Psoas muscle (tissue), 8 donors: ENCODE results near the gene CENATAC. TPM values are rescaled to one million over a fixed set of nuclear protein-coding genes. Genes with fewer than 3 reads are reported as not detected.
"Not testable (repeated sequence)": the region's sequence is repeated elsewhere in the genome, so short reads cannot be mapped to it uniquely, and the experiment has no call there.

ENCODE experiments used
- ATAC-seq, 4 donors: fragments of 200-7000 bp; cut with Tn5 transposase; one replicate each; pipeline ENCODE4 v1.9.1; 2020; ENCODE audit warnings: moderate library complexity in 3 of 4, mild to moderate bottlenecking in 2 of 4
- DNase-seq, 2 donors: peaks; one replicate each; pipeline ENCODE4 v3.0.0-alpha.2; 2020
- H3K27ac ChIP-seq: fragments of 200-600 bp; one replicate; pipeline ENCODE4 v1.8.0; 2022
- H3K27me3 ChIP-seq, 3 donors: fragments of 200-600 bp in 1 of 3; one replicate each; pipeline versions ENCODE4 v1.6.1 to v1.8.0; 2013 to 2022; ENCODE audit warnings: low read length in 2 of 3, mild to moderate bottlenecking in 2 of 3, moderate library complexity in 1 of 3; ENCODE audit not compliant: insufficient read depth in 3 of 3
- H3K36me3 ChIP-seq, 2 donors: fragments of 200-600 bp in 1 of 2; one replicate each; pipeline versions ENCODE4 v1.6.1 to v1.8.0; 2013 to 2022; ENCODE audit warnings: low read depth in 1 of 2, mild to moderate bottlenecking in 1 of 2, moderate library complexity in 1 of 2; ENCODE audit not compliant: insufficient read depth in 1 of 2
- H3K4me1 ChIP-seq: fragments of 200-600 bp; one replicate; pipeline ENCODE4 v1.8.0; 2022
- H3K4me3 ChIP-seq: fragments of 200-600 bp; one replicate; pipeline ENCODE4 v1.8.0; 2022; ENCODE audit warnings: mild to moderate bottlenecking
- H3K9me3 ChIP-seq: fragments of 200-600 bp; one replicate; pipeline ENCODE4 v1.8.0; 2022
- CTCF ChIP-seq: fragments of 200-600 bp; IDR thresholded peaks from one replicate; pipeline ENCODE4 v1.8.0; 2022; ENCODE audit warnings: antibody characterized with exemption
- WGBS, 3 donors: extraction: QIAGEN DNeasy Blood & Tissue Kit; methylation state at CpG; one replicate each; pipeline versions ENCODE4 v1.1.6 to v1.1.7; 2013; 5-methylcytosine and 5-hydroxymethylcytosine counted together
- intact Hi-C, 2 donors: fragments of 100-400 bp; cut with DNase I; formaldehyde crosslinking; loops; one replicate each; pipeline versions ENCODE4 v1.11.0 to v1.14.2; 2022
- polyA plus RNA-seq, 3 donors: library from polyadenylated mRNA; stranded (reverse); fragments of 200-250 nt; gene quantifications; one replicate each; pipeline ENCODE4 v1.2.3, GENCODE V29; 2013
- total RNA-seq, 4 donors: library from RNA; stranded (reverse); fragmentation: NEBNext Ultra II Directional in 2 of 4; extraction: Animal tissue kit (Norgen Biotek cat#: 25700) in 2 of 4; gene quantifications; one replicate each; pipeline versions ENCODE4 v1.2.1 to v1.2.4, GENCODE V29; 2021 to 2023
- donor health status: healthy with polysubstance abuse.
- donor health status: DM: no; HTN: no; CAD: no; lungs with moderate emphysema.
- donor health status: Bipolar disorder and iron deficiency.
- donor health status: healthy.
- donor health status: DM: yes; HTN: yes; CAD: no.
- donor health status: DM: no; HTN: no; CAD: no.
- donor health status: DM: no; HTN: no; CAD: no.
- donor health status: DM: yes; HTN: yes; CAD: no.

Gene CENATAC
- total and polyA plus RNA-seq, 7 donors = 5.4 to 23.5 (median 10.1) TPM

DNA sequence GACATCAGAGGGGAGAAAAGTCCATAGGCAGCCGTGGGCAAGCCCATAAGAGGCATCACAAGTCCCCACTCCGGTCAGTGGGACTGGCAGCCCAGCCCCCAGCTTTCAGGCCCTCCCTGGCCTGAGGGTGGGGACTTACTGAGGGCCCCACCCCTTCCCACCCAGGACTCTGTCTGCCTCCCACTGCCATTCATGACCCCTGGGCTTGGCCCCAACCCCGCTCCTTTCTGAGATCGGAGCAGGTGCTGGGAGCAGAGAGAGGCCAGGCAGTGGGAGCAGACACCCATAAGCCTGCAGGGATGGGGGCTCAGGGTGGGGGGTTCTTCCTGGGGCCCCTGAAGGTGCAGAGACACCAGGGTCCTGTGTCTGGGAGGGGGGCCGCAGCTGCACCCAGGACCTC, 36.7 kb upstream of the CENATAC start:
- ATAC-seq = no peak
- intact Hi-C loops = no loop called here
- Histone ChIP-seq H3K4me1 (no peaks in the 10 kb centered on the region), H3K27ac (no peak overlapping the region), H3K27me3 (no peaks in the 10 kb centered on the region), H3K4me3 (no peak overlapping the region), H3K36me3 (no peaks in the 10 kb centered on the region), H3K9me3 (no peaks in the 10 kb centered on the region)
- DNase-seq = no peak
- 73 to 85% (median 75%) methylated on average over 4 to 5 of the region's 5 CpGs for WGBS, 3 donors
- no peak for TF ChIP-seq CTCF

- no peak overlapping the region for H3K27ac ChIP-seq
- ATAC-seq (no peak), DNase-seq (no peak)
- H3K27me3 ChIP-seq = no peaks in the 10 kb centered on the region
- no peak for TF ChIP-seq CTCF
- no peaks in the 10 kb centered on the region for H3K4me1 ChIP-seq
- H3K9me3 ChIP-seq = no peaks in the 10 kb centered on the region
- WGBS, 3 donors = 28 to 38% (median 33%) methylated on average over 11 of the region's 11 CpGs
- no peaks in the 10 kb centered on the region for H3K36me3 ChIP-seq
- H3K4me3 ChIP-seq = no peak overlapping the region
- intact Hi-C loops = no loop called here
Measured at GRCh38 chr11:118961591-118961990, 36.3 kb upstream of the CENATAC start.

DNA sequence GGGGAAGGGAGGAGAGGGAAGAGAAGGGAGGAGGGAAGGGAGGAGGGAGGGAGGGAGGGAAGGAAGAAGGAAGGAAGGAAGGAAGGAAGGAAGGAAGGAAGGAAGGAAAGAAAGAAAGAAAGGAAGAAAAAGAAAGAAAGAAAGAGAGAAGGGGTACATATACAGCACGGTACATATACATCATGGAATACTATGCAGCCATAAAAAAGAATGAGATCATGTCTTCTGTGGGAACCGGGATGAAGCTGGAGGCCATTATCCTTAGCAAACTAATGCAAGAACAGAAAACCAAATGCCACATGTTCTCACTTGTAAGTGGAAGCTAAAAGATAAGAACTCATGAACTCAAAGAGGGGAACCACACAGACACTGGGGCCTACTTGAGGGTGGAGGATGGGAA, 28.4 kb upstream of the CENATAC start:
- H3K9me3 ChIP-seq, H3K4me3 ChIP-seq, H3K36me3 ChIP-seq, H3K27ac ChIP-seq, ATAC-seq, intact Hi-C loops, H3K4me1 ChIP-seq, DNase-seq: not testable (repeated sequence)
- WGBS, 3 donors = 88 to 97% (median 90%) methylated on average over 2 of the region's 2 CpGs
- peaks cover 0 to 14% (median 6%) of the 10 kb centered on the region in 3 donors for H3K27me3 ChIP-seq

DNA sequence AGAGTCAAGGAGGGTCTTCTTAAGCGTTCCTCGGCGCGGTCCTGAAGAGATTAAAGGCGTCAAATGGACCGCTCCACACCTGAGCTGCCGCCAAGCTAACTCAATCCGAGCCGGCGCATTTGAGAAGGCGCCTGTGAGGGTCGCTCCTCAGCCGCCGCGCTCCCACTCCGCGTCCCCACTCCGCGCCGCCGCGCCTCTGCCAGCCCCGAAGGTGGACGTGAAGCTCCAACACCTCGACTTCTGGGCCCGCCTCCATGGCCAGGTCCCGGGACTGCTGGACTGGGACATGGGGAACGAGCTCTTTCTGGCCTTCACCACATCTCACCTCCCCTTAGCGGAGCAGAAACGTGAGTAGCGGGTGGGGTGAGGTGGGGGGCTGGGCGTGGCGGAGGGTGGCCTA, 26.3 kb upstream of the CENATAC start, which contains the start of gene FOXR1:
Gene FOXR1 (plus strand): TSS at position 116 of the 400 bp plus-strand sequence. CDS start 171 bp downstream, at position 287.
- no peak within 1 kb of the TSS for H3K4me3 ChIP-seq
- no peaks in the 10 kb centered on the region for H3K36me3 ChIP-seq
- TF ChIP-seq CTCF = no peak
- no peak within 1 kb of the TSS for H3K27ac ChIP-seq
- no peak for ATAC-seq
- intact Hi-C loops = loop anchor here in 1 of 2 donors (5.0 kb wide), 1 partner anchor 34 kb away; no protein-coding TSS in a partner anchor
- no peaks in the 10 kb centered on the region for H3K9me3 ChIP-seq
- no peaks in the 10 kb centered on the region for H3K4me1 ChIP-seq
- peaks cover 0 to 14% (median 6%) of the 10 kb centered on the region in 3 donors for H3K27me3 ChIP-seq
- WGBS, 3 donors = 33 to 40% (median 38%) methylated on average over 16 to 33 of the region's 33 CpGs
- DNase-seq = no peak

DNA sequence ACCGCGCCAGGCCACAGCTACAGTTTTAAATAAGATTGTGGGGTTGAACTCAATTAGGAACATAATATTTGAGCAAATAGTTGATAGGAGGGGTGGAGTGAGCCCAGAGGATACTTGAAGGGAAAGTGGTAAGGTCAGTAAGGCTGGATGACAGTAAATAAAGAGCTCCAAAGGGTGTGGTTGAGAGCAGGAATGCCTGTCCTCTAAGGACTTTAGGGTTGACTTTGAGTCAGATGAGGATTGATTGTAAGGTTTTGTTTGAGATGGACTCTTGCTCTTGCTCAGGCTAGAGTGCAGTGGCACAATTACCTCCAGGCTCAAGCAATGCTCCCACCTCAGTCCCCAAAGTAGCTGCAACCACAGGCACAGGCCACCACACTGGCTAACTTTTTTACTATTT, 24.0 kb upstream of the CENATAC start:
- intact Hi-C loops = loop anchor here in 1 of 2 donors (5.0 kb wide), 1 partner anchor 37 kb away; no protein-coding TSS in a partner anchor
- Histone ChIP-seq H3K9me3 (no peaks in the 10 kb centered on the region), H3K27ac (no peak overlapping the region), H3K27me3 (peaks cover 0 to 14% (median 6%) of the 10 kb centered on the region in 3 donors), H3K4me1 (no peaks in the 10 kb centered on the region), H3K36me3 (no peaks in the 10 kb centered on the region), H3K4me3 (no peak overlapping the region)
- WGBS, 3 donors = 85 to 96% (median 93%) methylated on average over 2 of the region's 2 CpGs
- DNase-seq = no peak
- no peak for ATAC-seq
- TF ChIP-seq CTCF = no peak
